K562 (cell line): ENCODE data around the gene GNAS-AS1.

Experiments used
- HNRNPH1 ChIP-seq: fragments of 200-400 bp; formaldehyde crosslinking; optimal IDR thresholded peaks from 2 replicates; pipeline ENCODE3; 2017; ENCODE audit warnings: low read depth, mild to moderate bottlenecking, low read length, moderate library complexity
- ZNF766 ChIP-seq: fragments of 200-800 bp; sonication (Bioruptor generic); conservative IDR thresholded peaks from 2 replicates; pipeline ENCODE4 v1.6.1; 2016; ENCODE audit warnings: missing genetic modification characterization, missing compliant biosample characterization
- TF ChIP-seq, protein P1 (sequence below), 3 experiments: IDR thresholded peaks in 2 of 3; conservative IDR thresholded peaks in 1 of 3; 2 replicates each; pipeline ENCODE4 v1.5.1; 2011 to 2012; ENCODE audit warnings: low read length in 3 of 3, mild to moderate bottlenecking in 3 of 3, control low read depth in 2 of 3, improper control_type of control experiment in 1 of 3, inconsistent platforms in 1 of 3, low read depth in 1 of 3, mixed read lengths in 1 of 3, moderate library complexity in 1 of 3; ENCODE audit not compliant: insufficient read depth in 2 of 3

- no peak for TF ChIP-seq ZNF766 (CRISPR knock-in tag)
- no peak for TF ChIP-seq HNRNPH1
- TF ChIP-seq, protein P1, sequence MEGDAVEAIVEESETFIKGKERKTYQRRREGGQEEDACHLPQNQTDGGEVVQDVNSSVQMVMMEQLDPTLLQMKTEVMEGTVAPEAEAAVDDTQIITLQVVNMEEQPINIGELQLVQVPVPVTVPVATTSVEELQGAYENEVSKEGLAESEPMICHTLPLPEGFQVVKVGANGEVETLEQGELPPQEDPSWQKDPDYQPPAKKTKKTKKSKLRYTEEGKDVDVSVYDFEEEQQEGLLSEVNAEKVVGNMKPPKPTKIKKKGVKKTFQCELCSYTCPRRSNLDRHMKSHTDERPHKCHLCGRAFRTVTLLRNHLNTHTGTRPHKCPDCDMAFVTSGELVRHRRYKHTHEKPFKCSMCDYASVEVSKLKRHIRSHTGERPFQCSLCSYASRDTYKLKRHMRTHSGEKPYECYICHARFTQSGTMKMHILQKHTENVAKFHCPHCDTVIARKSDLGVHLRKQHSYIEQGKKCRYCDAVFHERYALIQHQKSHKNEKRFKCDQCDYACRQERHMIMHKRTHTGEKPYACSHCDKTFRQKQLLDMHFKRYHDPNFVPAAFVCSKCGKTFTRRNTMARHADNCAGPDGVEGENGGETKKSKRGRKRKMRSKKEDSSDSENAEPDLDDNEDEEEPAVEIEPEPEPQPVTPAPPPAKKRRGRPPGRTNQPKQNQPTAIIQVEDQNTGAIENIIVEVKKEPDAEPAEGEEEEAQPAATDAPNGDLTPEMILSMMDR (IDR thresholded peaks at IDR 0.05 in 2 of 3, conservative IDR thresholded peaks at IDR 0.05 in 1 of 3; ENCODE audit: insufficient read depth in 2 of 3, low read depth in 1 of 3, low read length in 3 of 3): no peak
Observed at GRCh38 chr20:58817748-58818147, 33.0 kb downstream of the GNAS-AS1 start.
